HG03175 (cell line): ENCODE data around the gene NUP210.
A peak's percentile ranks its signal among the peaks of the same experiment; 100 is the strongest.
"Not testable (repeated sequence)": the region's sequence is repeated elsewhere in the genome, so short reads cannot be mapped to it uniquely, and the experiment has no call there.

ENCODE experiments used
- ATAC-seq: cut with Tn5 transposase; IDR thresholded peaks from one replicate; pipeline ENCODE4 v1.9.1; 2021; ENCODE audit warnings: mild to moderate bottlenecking, moderate library complexity; ENCODE audit not compliant: unreplicated experiment

Gene NUP210

DNA sequence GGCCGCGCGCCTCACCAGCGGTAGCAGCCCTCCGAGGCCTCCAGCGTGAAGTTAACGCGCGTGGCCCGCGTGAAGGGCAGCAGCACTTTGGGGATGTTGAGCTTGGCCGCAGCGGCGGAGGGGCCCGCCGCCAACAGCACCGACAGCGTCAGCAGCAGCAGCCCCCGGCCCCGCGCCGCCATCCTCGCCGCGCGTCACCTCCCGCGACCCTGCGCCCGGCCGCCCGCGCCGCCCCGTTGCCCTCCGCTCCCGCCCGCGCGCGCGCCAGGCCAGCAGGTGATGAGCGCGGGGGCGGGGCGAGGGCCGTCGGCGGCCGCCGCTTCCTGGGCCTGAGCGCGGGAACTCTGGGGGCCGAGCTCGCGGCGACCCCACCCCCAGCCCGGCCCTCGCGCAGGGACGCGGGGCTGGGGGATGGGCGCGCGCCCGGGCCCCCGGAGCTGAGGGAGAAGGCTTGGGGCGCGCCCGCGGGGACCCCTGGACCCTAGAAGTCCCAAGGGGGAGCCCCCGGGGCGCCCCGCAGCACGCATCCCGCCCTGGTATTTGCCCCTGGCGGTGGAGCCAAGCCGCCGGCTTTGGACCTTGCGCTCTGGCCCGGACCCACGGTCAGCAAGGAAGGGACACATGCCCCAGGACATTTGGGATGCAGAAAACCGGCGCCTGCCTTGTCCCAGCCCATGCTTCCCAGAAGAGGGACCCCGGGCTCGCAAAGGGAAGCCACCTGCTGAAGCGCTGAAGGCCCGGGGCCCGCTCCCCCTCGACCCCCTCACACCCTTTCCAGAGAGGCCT lies at the start of gene NUP210:
NUP210 (minus strand) TSS at position 278 of the 786 bp plus-strand sequence; CDS start at position 182, 96 bp downstream.
- ATAC-seq, result peak; percentile 63

DNA sequence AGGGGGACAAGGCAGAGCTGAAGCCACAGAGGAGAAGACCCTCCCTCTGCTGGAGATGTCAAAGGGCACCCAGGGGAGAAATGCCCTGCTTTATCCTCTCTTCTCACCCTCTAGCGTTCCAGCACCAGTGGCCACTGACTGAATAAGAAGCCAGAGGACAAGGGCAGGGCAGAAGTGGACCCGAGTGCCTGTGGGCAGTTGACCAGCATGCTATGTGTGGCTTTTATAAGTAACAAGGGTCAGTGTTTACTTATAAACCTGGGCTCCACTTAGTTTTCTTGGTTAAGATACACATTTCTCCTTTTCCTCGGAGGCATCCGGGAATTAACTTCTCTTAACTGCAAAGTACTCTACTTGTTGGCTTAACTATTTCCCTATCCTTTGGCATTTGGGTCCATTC lies 46.7 kb upstream of the NUP210 start:
- ATAC-seq, result no peak

DNA sequence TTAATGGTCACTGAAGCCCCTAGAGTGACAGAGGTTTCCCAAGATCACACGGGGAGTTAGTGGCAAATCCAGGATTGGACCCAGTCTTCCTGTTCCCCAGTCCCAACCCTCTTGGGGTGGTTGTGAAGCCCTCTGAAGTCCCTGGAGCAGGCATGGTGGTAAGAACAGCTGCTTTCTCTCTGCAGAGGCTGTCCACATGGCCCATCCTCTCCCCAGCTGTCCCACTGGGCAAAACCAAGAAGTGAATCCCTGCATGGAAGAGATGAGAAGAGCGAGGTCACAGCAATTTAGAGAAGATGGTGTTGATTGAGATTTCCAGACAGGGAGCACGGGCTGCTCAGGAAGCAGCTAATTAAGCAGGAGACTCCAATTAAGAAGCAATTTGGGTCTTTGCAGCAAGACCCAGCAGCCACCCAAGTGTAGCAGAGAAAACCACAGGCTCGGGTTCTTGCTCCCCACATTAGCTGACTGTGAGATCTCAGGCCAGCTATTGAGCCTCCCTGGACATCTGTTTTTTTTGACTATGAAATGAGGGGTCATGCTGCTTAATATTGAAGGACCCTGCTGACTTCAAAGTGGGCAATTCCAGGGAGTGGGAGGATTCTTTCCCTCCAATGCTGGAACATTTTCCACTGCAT lies 45.2 kb upstream of the NUP210 start:
- no peak for ATAC-seq

DNA sequence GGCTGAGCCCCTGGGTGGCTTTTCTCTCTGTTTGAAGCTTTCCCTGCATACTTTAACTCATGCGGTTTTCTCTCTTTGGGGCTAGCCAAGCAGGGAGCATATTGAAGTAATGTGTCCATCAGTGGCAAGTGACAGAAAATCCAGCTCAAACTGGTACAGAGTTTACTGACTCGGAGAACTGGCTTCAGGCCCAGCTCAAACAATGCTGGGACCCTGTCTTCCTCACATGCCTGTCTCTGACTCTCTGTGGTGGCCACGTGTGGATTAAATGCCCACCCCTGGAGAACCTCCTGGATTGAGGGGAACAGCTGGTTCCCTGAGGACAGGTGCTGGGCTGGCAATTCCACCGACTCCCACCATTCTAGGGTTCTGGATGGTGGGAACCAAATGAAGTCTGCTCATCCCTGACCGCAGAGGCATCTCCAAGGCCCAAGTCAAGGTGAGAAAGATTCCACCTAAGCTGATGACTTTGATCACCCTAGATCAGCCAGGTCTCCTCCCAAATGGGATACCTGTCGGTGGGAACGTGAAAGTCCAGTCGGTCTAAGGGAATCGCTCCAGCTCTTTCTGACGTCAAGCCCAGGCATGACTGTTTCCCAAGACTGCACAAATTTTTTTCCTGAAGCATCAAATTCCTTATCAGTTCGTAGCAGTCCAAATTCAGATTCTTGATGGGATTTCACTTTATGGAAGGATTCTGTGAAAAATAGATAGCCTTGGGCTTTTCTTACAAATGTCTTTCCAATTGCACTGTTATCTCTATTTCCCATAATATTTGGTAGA lies 43.7 kb upstream of the NUP210 start:
- no peak for ATAC-seq

DNA sequence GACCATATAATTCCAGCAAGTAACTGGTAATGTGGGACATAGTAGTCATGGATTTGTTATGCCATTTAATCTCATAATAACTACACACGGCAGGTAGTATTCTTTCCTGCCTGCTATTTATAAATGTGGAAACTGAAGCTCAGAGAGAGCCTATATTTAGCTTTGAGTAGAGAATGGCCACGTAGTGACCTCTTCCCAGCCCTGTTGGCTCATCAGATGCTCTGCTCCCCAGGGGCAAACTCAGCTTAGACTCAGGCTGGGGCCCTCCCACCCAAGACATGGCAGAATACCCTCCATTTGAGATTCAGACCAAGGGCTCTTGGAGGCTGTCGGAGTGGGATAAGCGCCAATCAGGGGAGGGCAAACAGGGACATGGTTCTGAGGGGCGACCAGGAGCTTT lies 42.7 kb upstream of the NUP210 start:
- ATAC-seq, result no peak

DNA sequence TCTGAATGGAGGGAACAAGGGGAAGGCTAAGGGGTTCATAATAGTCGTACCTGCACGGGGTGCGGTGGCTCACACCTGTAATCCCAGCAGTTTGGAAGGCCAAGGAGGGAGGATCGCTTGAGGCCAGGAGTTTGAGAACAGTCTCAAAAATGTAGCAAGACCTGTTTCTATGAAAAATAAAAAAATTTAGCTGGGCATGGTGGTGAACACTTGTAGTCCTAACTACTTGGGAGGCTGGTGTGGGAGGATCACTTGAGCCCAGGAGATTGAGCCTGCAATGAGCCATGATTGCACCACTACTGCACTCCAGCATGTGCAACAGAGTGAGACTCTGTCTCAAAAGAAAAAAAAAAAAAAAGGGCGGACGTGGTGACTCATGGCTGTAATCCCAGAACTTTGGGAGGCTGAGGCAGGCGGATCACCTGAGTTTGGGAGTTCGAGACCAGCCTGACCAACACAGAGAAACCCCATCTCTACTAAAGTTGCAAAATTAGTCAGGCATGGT lies 42.1 kb upstream of the NUP210 start:
- ATAC-seq, result no peak

DNA sequence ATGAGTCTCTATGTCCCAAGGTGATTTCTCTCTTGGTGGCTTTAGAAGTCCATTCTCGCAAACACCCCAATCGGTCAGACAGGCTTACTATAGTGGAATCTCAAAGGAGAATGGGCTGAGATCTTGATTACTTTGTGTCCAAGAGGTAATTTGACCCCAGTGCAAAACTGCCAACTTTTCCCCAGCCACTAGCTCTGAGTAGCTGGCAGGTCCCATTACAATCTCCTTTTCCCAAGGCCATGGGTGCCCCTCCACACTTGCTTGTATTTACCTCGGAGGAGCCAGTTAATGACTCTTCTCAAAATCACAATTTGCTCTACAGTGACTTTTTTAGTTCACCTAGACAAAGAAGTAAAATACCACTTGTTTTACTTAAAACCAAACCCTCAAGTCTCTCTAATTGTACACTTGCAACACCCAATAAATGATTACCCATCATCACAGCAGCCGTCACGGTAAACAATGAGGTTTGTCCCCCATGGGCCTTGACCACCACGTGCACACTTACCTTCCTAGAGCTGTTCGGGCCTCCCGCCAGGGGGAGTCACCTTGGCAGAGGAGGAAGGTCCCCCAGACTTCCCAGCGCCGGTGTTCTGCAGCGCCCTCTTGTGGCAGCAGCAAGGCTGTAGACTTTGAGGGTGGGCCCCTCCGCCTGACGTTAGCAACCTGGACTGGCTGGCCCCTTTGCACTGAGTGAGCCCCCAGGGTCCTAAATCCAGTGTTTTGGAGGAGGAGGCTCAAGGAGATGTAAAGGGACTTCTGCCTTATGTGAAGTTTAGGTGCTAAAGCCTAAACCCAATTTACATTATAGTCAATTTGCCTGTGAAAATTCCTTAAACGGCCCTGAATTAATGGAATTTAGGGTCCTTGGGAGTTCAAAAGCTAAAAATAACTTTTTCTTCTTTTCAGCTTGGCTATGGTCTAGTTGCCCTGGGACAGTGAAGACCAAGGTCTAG lies 41.3 kb upstream of the NUP210 start:
- peak; percentile 80 for ATAC-seq

DNA sequence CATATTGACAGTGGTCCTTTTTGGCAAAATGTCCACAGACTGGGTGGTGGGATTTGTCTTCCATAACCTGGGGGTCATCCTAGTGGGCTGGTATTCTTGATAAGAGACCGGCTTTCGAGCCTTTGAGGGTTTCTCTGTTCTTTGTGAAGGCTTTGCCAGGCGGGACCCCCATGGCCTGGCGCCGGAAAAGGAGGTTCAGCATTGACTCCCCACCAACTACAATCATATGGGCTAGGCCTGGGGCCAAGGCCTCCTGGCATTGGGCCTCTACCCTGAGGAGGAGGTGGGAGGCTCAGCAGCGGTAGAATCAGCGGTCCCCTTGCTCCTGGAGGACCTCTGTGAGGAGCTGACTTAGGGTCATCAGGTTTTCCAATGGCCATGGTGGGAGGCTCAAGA lies 40.2 kb upstream of the NUP210 start:
- no peak for ATAC-seq

DNA sequence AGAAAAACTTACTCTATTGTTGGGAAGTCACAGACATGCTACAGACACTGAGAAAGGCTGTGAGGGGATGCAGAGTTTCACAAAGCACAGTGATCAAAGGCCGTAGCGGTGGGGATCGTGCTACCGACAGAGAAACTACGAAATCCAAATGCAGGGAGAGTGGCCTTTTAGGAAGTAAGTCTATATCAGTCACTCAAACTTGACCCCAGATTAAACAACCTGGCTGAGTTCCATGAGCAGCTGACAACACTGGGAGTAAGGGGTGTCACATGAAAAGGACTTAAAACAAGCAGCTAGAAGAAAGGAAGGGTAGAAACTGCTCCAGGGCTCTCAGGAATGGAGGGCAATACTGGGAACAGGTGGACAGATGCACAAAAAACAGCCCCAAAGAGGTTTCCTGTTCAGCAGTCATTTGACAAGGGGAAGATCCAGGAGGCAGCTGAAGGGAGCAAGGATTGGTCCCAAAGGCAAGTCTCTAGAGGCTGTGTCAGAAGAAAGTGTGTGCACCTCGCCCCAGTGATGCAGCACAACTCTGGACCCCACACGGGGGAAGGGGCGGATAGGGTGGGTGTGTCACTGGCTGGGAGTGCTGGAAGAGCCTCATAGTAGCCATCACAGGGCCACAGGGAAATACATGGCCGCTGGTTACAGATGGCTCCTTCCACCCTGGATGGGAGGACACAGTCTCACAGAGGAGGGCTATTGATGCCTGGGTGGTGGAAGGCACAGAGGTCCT lies 39.7 kb upstream of the NUP210 start:
- ATAC-seq, result no peak

DNA sequence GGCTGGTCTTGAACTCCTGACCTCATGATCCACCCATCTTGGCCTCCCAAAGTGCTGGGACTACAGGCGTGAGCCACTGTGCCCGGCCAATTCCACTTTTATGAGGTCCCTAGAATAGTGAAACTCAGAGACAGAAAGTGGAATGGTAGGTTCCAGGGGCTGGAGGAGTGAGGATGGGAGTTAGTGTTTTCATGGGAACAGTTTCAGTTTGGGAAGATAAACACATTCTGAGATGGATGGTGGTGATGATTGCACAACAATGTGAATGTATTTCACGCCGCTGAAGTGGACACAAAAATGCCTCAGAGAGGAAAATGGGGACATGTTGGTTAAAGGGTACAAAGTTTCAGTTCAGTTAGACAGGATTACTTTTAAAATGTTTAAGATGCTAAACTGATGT lies 37.5 kb upstream of the NUP210 start:
- ATAC-seq, result no peak

DNA sequence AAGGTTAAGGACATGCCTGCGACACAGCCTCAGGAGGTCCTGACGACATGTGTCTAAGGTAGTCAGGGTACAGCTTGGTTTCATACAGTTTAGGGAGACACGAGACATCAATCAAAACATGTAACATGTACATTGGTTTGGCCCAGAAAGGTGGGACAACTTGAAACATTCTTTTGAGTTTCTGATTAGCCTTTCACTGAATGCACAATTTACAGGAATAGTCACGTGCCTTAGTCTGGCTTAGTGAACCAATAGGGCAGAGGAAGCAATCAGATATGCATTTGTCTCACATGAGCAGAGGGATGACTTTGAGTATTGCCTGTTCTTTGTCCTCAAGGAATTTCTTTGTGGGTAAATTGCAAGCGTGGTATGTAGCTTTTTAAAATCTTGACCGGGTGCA lies 35.5 kb upstream of the NUP210 start:
- ATAC-seq, result no peak

DNA sequence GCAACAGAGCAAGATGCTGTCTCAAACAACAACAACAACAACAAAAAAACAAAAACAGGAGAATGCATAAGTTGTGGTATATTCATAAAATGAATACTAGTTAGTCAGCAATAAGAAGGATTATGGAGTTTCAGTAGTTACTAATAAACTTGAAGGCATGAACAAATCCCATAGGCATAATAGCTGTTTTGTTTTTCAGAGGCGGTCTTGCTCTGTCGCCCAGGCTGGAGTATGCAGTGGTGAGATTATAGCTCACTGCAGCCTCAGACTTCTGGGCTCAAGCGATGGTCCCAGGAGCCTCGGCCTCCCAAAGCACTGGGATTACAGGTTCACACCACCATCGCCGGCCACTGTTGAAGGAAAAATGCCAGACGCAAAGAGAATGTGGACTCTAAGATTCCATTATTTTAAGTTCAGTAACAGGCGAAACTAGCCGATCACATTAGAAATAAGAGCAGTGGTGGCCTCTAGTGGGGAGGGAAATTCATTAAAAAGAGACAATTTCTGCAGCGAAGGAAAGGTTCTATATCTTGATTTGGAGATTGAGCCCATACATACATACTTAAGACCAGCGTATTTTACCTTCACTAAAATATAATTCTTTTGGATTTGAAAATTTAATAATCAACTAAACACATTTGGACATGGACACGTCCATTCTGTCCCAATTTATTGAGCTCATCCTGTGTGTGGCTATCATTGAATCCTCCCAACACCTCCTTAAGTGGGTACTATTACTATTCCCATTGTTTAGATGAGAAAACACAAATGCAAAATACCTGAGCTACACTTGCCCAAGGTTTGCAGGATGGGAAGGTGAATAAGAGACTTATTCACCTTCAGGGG lies 32.6 kb upstream of the NUP210 start:
- ATAC-seq, result peak; percentile 25

DNA sequence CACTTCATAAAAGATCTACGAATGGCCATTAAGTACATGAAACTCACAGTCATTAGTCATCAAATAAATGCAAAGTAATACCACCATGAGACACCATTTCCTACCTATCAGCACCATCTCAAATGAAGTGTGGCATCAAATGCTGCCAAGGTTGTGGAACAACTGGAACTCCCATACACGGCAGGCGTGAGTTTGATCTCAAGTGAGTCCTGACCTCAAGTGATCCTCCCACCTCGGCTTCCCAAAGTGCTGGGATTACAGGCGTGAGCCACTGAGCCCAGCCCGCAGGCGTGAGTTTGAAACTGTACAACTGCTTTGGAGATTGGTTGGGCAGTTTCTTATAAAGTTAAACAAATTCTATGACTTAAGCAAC lies 31.2 kb upstream of the NUP210 start:
- ATAC-seq, result peak; percentile 2

DNA sequence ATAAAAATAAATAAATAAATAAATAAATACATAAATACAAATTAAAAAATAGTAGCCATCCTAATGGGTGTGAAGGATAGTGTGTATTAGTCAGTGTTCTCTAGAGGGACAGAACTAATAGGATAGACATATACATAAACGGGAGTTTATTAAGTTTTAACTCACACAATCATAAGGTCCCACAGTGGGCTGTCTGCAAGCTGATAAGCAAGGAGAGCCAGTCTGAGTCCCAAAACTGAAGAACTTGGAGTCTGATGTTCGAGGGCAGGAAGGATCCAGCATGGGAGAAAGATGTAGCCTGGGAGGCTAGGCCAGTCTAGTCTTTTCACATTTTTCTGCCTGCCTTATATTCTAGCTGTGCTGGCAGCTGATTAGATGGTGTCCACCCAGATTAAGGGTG lies 22.8 kb upstream of the NUP210 start:
- not testable (repeated sequence) for ATAC-seq

DNA sequence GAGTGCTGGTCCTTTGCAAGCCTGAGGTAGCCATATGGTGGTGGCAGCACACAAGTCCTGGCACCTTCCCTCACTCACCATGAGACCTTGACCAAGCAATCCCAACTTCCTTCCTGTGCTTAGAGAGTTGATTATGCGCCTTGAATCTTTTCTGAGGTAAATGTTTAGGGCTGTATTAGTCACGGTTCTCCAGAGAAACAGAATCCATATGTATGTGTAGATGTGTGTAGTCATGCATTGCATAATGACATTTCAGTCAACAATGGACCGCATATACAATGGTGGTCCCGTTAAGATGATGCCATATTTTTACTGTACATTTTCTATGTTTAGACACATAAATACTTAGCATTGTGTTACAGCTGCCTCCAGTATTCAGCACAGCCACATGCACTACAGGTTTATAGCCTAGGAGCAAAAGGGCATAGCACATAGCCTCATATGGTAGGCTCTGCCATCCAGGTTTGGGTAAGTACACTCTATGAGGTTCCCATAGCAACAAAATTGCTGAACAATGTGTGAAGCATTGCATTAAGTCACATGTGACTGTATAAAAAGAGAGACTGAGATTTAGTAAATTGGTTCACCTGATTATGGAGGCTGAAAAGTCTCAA lies 20.2 kb upstream of the NUP210 start:
- ATAC-seq, result no peak

DNA sequence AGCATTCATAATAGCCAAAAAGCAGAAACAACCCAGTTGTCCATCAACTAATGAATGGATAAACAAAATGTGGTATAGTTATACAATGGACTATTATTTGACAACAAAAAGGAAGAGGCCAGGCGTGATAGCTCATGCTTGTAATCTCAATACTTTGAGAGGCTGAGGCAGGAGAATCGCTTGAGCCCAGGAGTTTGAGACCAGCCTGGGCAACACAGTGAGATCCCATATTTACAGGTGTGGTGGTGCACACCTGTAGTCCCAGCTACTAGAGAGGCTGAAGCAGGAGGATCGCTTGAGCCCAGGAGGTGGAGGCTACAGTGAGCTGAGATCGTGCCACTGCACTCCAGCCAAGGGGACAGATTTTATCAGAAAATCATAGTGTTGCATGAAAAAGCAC lies 16.1 kb upstream of the NUP210 start:
- not testable (repeated sequence) for ATAC-seq

DNA sequence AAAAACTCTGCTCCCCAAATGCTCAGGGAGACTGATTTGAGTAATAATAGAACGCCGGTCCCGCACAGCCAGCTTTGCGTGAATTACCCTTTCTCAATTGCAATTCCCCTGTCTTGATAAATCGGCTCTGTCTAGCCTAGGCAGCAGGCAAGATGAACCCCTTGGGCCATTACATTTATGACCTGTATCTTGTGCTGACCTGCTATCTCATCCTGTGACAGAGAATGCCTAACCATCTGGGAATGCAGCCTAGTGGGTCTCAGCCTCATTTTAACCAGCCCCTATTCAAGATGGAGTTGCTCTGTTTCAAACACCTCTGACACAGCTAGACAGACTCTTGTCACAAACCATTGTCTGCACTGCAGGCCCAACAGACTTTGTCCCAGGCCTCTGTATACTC lies 13.8 kb upstream of the NUP210 start:
- no peak for ATAC-seq

DNA sequence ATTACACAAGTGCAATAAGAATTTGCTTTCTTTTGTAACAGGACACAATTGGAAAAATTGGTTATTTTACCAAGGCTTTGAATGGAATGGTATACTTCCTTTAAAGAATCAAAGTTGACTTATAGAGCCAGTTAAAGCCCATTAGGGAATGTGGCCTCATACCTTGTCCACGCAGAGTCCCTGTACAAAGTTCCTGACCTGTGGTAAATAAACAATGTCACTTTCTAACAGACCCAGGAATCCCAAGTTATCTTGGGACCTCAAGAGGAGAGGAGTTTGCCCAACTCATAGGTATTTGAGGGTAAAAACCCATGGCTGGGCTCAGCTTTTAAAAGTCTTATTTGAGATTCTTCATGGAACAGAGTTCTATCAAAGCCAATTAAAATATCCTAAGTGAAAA lies 12.0 kb upstream of the NUP210 start:
- ATAC-seq, result no peak
